ENCODE measurements around the gene TNFRSF14.

Gene TNFRSF14

DNA sequence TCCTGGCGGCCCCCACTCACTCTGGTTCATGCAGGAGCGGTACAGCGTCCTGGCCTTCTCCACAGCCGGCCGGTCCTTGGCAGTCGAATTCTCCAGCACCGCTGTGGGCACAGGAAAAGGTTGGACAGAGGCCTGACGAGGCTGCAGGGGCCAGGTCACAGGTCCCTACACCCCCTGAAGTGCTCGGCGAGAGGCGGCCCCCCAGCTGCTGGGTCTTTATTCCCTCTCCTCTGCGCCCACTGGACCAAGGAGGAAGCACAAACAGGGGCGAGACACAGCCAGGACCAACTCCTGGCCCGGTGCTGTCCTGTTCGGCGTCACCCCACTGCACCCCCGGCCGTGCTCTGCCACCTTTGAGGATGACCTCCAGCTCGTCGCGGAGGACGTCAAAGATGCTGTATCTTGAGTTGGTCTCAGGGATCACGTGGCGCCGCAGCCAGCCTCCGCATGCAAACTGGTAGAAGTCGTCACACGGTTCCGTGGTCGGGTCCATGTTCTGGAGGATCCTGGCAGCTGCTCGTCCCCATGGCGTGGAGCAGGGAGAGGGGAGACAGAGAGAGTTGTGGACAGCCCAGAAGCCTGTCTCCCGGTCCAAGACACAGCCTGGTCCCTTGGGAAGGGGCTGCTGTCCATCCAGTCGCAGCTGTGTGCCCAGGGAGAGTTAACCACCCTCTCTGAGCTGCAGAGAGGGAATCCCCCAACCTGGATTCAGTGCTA is 53.3 kb downstream of the TNFRSF14 start:
- DNase-seq (no peak), ATAC-seq (replicated peaks) (no peak)
- no peak overlapping the region for H3K4me3 Mint-ChIP-seq

DNA sequence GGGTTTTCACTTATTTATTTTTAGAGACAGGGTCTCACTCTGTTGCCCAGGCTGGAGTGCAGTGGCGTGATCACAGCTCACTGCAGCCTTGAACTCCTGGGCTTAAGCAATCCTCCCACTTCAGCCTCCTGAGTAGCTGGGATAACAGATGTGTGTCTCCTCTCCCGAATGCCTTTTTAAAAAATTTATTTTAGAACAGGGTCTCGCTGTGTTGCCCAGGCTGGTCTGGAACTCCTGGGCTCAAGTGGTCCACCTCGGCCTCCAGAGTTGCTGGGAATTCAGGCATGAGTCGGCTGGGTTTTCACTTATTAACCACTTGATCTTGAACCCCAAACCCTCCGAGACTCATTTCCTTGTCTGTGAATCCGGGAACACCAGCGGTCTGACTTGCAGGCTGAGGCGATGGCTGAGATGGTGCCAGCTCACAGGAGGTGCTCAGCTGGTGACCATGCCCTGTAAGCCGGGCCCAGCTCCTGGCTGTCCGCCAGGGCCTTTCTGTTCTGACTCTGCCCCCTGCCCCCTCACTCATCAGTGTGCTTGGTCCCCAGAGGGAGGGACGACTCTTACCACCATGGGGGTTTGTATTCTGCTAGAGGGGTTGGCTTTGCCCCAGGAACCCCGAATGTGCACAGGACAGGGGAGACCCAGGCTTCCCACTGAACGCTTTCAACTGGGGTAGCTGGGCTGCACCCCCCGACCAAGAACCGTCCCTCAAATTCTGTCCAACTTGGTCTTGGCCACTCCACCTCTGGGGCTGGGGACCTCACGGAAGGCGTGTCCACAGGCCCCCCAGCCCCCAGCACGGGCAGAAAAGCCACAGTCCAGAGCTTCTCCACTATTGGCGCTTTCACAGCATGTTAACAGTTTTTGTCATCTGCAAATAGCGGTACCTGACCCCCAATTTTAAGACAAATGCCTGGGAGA is 54.1 kb downstream of the TNFRSF14 start:
- peaks cover 0 to 8% of the 10 kb centered on the region in 2 donors for H3K9me3 Mint-ChIP-seq
- H3K4me3 Mint-ChIP-seq = no peak overlapping the region

More for the DNA sequence above, 53.3 kb downstream of the TNFRSF14 start:
- Mint-ChIP-seq H3K36me3 (ENCODE audit: insufficient read depth) (no peaks in the 10 kb centered on the region), H3K9me3 (peaks cover 0 to 6% of the 10 kb centered on the region in 2 donors), H3K27me3 (peaks cover 8 to 16% of the 10 kb centered on the region in 2 donors), H3K27ac (no peak overlapping the region), H3K4me1 (ENCODE audit: low read depth in 2 of 2) (no peaks in the 10 kb centered on the region)

DNA sequence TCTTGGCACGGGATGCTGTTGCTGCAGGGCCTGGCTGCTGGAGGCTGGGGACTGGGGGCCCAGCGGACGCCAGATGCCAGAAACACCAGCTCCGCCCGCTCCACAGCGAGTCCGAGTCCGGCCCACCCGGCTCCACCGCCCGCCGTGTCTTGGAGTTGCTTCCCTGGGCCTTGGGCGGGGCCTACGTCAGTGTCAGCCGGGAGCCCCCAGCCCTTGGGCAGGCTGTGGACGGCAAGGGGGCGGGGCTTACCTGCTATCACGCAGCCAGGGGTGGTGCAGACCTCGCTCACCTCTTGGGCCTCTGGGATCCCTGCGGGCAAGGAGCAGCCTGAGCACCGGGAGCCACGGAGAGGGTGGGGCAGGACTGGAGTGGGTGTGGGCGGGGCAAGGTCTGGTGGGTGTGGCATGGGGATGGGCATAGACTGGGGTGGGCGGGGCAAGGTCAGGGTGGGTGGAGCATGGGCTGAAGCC is 54.9 kb downstream of the TNFRSF14 start:
- no peaks in the 10 kb centered on the region for H3K36me3 Mint-ChIP-seq (ENCODE audit: insufficient read depth)
- DNase-seq (no peak), ATAC-seq (replicated peaks) (no peak)
- H3K27ac Mint-ChIP-seq = no peak overlapping the region
- H3K4me1 Mint-ChIP-seq (ENCODE audit: low read depth in 2 of 2) = no peaks in the 10 kb centered on the region
- H3K27me3 Mint-ChIP-seq = peaks cover 8 to 16% of the 10 kb centered on the region in 2 donors
- H3K9me3 Mint-ChIP-seq = peaks cover 0 to 9% of the 10 kb centered on the region in 2 donors
- H3K4me3 Mint-ChIP-seq = no peak overlapping the region

More for the DNA sequence above, 54.1 kb downstream of the TNFRSF14 start:
- Mint-ChIP-seq H3K27ac (no peak overlapping the region), H3K36me3 (ENCODE audit: insufficient read depth) (no peaks in the 10 kb centered on the region), H3K27me3 (peaks cover 8 to 16% of the 10 kb centered on the region in 2 donors), H3K4me1 (ENCODE audit: low read depth in 2 of 2) (no peaks in the 10 kb centered on the region)
- ATAC-seq (replicated peaks) = no peak
- DNase-seq = no peak

DNA sequence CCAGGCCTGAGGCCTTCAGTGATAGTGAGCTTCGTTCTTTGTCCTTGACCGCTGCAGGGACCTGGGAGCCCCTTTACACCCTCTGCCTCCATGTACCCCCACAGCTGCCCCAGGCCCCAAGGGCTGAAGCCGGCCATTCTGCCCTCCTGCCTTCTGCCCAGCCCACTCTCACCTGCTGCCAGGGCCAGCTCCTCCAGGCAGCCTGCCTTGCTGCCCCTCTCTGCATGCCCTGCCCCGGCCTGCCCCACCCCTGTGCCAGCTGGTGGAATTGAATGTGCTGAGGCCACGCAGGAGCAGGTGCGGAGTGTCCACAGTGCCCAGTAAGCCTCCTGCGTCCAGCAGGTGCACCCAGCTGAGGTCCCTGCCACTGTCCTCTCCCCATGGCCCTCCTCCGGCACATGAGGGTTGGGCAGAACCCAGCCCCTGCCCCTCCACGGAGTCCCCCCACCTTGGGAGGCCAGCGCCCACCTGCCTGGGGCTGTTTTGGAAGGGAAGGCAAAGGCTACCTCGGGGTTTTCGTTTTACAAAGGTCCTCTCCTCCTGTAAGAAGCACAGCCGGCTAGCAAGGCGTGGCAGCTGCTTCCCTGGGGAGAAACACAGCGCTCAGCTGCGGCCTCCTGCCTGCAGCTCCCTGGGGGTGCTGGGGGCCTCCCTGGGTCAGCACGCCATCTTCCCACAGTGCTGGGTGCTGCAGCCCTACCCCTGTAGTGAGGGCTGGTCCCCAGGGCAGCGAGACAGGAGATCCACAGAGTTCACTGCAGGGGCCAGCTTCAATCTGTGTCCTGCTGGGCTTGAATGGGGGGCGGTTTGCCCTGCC is 55.7 kb downstream of the TNFRSF14 start:
- Mint-ChIP-seq H3K4me1 (ENCODE audit: low read depth in 2 of 2) (no peaks in the 10 kb centered on the region), H3K9me3 (peaks cover 0 to 11% of the 10 kb centered on the region in 2 donors), H3K36me3 (ENCODE audit: insufficient read depth) (no peaks in the 10 kb centered on the region), H3K27ac (no peak overlapping the region), H3K4me3 (no peak overlapping the region), H3K27me3 (peaks cover 8 to 16% of the 10 kb centered on the region in 2 donors)
- ATAC-seq (replicated peaks) (no peak), DNase-seq (no peak)

DNA sequence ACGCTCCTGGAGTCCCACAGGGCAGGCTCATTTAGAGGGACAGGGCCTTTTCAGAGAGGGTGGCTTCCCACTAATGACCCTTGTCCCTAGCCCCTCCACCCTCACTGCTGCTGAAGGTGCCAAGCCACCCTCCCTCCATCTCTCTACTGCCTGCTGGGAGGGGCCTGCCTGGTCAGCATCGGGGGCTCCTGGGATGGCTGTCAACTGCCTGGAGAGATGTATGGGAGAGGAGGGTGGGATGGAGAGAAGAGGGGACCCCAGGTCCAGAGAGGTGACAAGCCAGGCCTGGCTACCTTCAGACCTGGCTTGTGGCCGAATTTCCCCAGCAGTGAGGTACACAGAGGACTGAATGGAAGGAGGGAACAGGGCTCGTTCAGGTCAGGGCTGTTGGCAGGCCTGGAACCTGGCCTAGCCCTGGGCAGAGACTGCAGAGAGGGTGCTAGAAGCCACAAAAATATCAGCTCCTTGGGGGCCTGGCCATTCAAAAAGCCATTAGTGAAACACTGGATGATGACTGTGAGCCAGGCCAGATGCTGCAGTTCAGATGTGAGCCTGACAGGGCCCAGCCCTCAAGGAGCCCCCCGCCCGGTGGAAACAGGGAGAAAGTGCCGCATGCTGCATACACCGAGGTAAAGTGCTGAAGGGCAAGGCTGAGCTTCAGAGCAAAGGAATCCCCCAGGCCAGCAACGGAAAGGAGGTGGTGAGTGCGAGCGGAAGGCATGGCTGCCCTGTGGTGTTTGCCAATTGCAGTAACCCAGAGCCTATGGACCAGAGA is 56.6 kb downstream of the TNFRSF14 start:
- no peak overlapping the region for H3K27ac Mint-ChIP-seq

More for the DNA sequence above, 56.6 kb downstream of the TNFRSF14 start:
- ATAC-seq (replicated peaks) (no peak), DNase-seq (no peak)
- H3K9me3 Mint-ChIP-seq = peaks cover 0 to 11% of the 10 kb centered on the region in 2 donors
- H3K36me3 Mint-ChIP-seq (ENCODE audit: insufficient read depth) = no peaks in the 10 kb centered on the region
- no peak overlapping the region for H3K4me3 Mint-ChIP-seq
- no peaks in the 10 kb centered on the region for H3K4me1 Mint-ChIP-seq (ENCODE audit: low read depth in 2 of 2)
- H3K27me3 Mint-ChIP-seq = peaks cover 8 to 16% of the 10 kb centered on the region in 2 donors

Data from effector memory CD8-positive, alpha-beta T cell (primary cell).